NCI-H2081 treated with DMSO at 0.1 percent for 48 hours (cell line): Measurements from ENCODE around the gene PDE1C.
"Not testable (repeated sequence)": the region's sequence is repeated elsewhere in the genome, so short reads cannot be mapped to it uniquely, and the experiment has no call there.

ENCODE experiments used
- DNase-seq: peaks from one replicate; lab custom pipeline; 2025; lab: John Stamatoyannopoulos, UW

The PDE1C gene

GRCh38 chr7:31850066-31850465, 220.1 kb downstream of the PDE1C start:
- no peak for DNase-seq

GRCh38 chr7:31835471-31835870, 234.7 kb downstream of the PDE1C start:
- DNase-seq, result no peak

- not testable (repeated sequence) for DNase-seq
These were observed 236.6 kb downstream of the PDE1C start for GRCh38 chr7:31833625-31834024.

GRCh38 chr7:31828520-31828919, 241.7 kb downstream of the PDE1C start:
- DNase-seq, result no peak

GRCh38 chr7:31825576-31825975, 244.6 kb downstream of the PDE1C start:
- DNase-seq, result no peak

- no peak for DNase-seq
These were observed 251.2 kb downstream of the PDE1C start for GRCh38 chr7:31819031-31819430.

- DNase-seq, result no peak
These were observed 253.4 kb downstream of the PDE1C start for GRCh38 chr7:31816810-31817209.

- DNase-seq, result no peak
These were observed 254.4 kb downstream of the PDE1C start for GRCh38 chr7:31815796-31816195.

- no peak for DNase-seq
These were observed 256.0 kb downstream of the PDE1C start for GRCh38 chr7:31814187-31814586.

GRCh38 chr7:31811650-31812461, 258.4 kb downstream of the PDE1C start:
- no peak for DNase-seq

- DNase-seq, result no peak
These were observed 264.9 kb downstream of the PDE1C start for GRCh38 chr7:31805209-31805818.

GRCh38 chr7:31796375-31796774, 273.8 kb downstream of the PDE1C start:
- no peak for DNase-seq

GRCh38 chr7:31794851-31795344, 275.3 kb downstream of the PDE1C start:
- no peak for DNase-seq

GRCh38 chr7:31791881-31792280, 278.3 kb downstream of the PDE1C start:
- DNase-seq, result no peak

- DNase-seq, result no peak
These were observed 281.1 kb downstream of the PDE1C start for GRCh38 chr7:31788883-31789680.

GRCh38 chr7:31788445-31788844, 281.8 kb downstream of the PDE1C start:
- no peak for DNase-seq

GRCh38 chr7:31786326-31786725, 283.9 kb downstream of the PDE1C start:
- DNase-seq, result no peak

- DNase-seq, result no peak
These were observed 285.1 kb downstream of the PDE1C start for GRCh38 chr7:31785101-31785500.

GRCh38 chr7:31783221-31783620, 287.0 kb downstream of the PDE1C start:
- no peak for DNase-seq

GRCh38 chr7:31782411-31782991, 287.7 kb downstream of the PDE1C start:
- peak; percentile 55 for DNase-seq

- no peak for DNase-seq
These were observed 291.9 kb downstream of the PDE1C start for GRCh38 chr7:31778296-31778695.

- DNase-seq, result no peak
These were observed 293.6 kb downstream of the PDE1C start for GRCh38 chr7:31776616-31777015.
